Endothelial cell of umbilical vein (primary cell): ENCODE results near the gene BOD1L1. TPM values are rescaled to one million over a fixed set of nuclear protein-coding genes. Genes with fewer than 3 reads are reported as not detected.

ENCODE experiments used
- BruUV-seq: library from RNA; stranded (reverse); fragments of 400-500 nt; replicated peaks from 2 replicates; lab custom pipeline; 2021; lab: Mats Ljungman, UMichigan
- CTCF ChIA-PET: fragments of 300-600, 350-600 bp; sonication (Branson Sonifier 250); formaldehyde crosslinking; loops from one replicate; lab custom pipeline; 2021; ENCODE audit warnings: antibody characterized with exemption, inconsistent platforms; lab: Charles Lee
- POLR2A ChIA-PET: fragments of 300-600, 350-600 bp; sonication (Branson Sonifier 250); formaldehyde crosslinking; loops from one replicate; lab custom pipeline; 2021; ENCODE audit warnings: antibody characterized with exemption, inconsistent platforms; lab: Charles Lee
- DNase-seq: peaks from one replicate; pipeline ENCODE4 v3.0.0-alpha.2; 2011; ENCODE audit warnings: low read depth, low spot score
- FAIRE-seq: peaks from 2 replicates; lab custom pipeline; 2011; peaks lifted over from hg19 to GRCh38; lab: Jason Lieb, UNC
- H2AFZ ChIP-seq: 2 replicates; pipeline ENCODE4 v1.6.0; 2012; ENCODE audit warnings: low read depth, low read length, control low read depth, inconsistent platforms
- H3K27ac ChIP-seq: 2 replicates; pipeline ENCODE4 v1.5.1; 2011; ENCODE audit warnings: low read depth, mild to moderate bottlenecking, control low read depth, low read length, moderate library complexity; ENCODE audit not compliant: insufficient read depth
- H3K27me3 ChIP-seq, 2 experiments: 2 replicates each; pipeline versions ENCODE4 v1.6.0 to v1.6.1; 2011; ENCODE audit warnings: low read length in 2 of 2, mixed read lengths in 1 of 2; ENCODE audit not compliant: control insufficient read depth in 2 of 2, insufficient read depth in 2 of 2
- H3K36me3 ChIP-seq, 2 experiments: 2 replicates in 1 of 2; 3 replicates in 1 of 2; pipeline ENCODE4 v1.5.1; 2011; ENCODE audit warnings: low read length in 2 of 2, mild to moderate bottlenecking in 1 of 2, moderate library complexity in 1 of 2; ENCODE audit not compliant: control insufficient read depth in 2 of 2, insufficient read depth in 2 of 2; ENCODE audit errors: extremely low read depth in 1 of 2
- H3K4me1 ChIP-seq: 3 replicates; pipeline ENCODE4 v1.5.1; 2011; ENCODE audit warnings: mild to moderate bottlenecking, low read length; ENCODE audit not compliant: control insufficient read depth, insufficient read depth; ENCODE audit errors: extremely low read depth
- H3K4me2 ChIP-seq: 2 replicates; pipeline ENCODE4 v1.6.1; 2011; ENCODE audit warnings: low read length, control low read depth, mixed read lengths; ENCODE audit not compliant: insufficient read depth
- H3K4me3 ChIP-seq, 3 experiments: fragments of 200-600 bp in 1 of 3; sonication (generic), shearing (Covaris generic) in 1 of 3; replicated peaks in 1 of 3; 2 replicates each; pipeline ENCODE4 v1.5.1; 2011 to 2016; ENCODE audit warnings: control low read depth in 3 of 3, low read length in 3 of 3, mild to moderate bottlenecking in 2 of 3, inconsistent platforms in 1 of 3, low read depth in 1 of 3, moderate library complexity in 1 of 3; ENCODE audit not compliant: insufficient read depth in 1 of 3
- H3K79me2 ChIP-seq: 2 replicates; pipeline ENCODE4 v1.6.0; 2012; ENCODE audit warnings: low read length, inconsistent platforms; ENCODE audit not compliant: control insufficient read depth, insufficient read depth
- H3K9ac ChIP-seq: replicated peaks from 2 replicates; pipeline ENCODE3; 2011; ENCODE audit warnings: low read length, control low read depth; ENCODE audit not compliant: insufficient read depth; ENCODE audit errors: extremely low read depth
- H3K9me1 ChIP-seq: replicated peaks from 3 replicates; pipeline ENCODE4 v1.6.0; 2011; ENCODE audit warnings: mild to moderate bottlenecking, low read length; ENCODE audit not compliant: control insufficient read depth, insufficient read depth; ENCODE audit errors: extremely low read depth
- H3K9me3 ChIP-seq: replicated peaks from 2 replicates; pipeline ENCODE4 v1.5.1; 2012; ENCODE audit warnings: low read length, inconsistent platforms; ENCODE audit not compliant: control insufficient read depth, insufficient read depth
- H4K20me1 ChIP-seq: replicated peaks from 2 replicates; pipeline ENCODE3; 2011; ENCODE audit warnings: mild to moderate bottlenecking, low read length; ENCODE audit not compliant: control insufficient read depth, insufficient read depth; ENCODE audit errors: extremely low read depth
- CTCF ChIP-seq, 2 donors: IDR thresholded peaks; 1 replicate in 1 of 2; 2 replicates in 1 of 2; pipeline ENCODE4 v1.5.1; 2011; ENCODE audit warnings: low read length in 2 of 2, mild to moderate bottlenecking in 2 of 2, moderate library complexity in 2 of 2, control low read depth in 1 of 2, inconsistent platforms in 1 of 2, low read depth in 1 of 2; ENCODE audit not compliant: insufficient read depth in 1 of 2; ENCODE audit errors: extremely low read depth in 1 of 2
- EZH2 ChIP-seq: IDR thresholded peaks from 2 replicates; pipeline ENCODE4 v1.6.1; 2012; ENCODE audit warnings: borderline replicate concordance, low read depth, mild to moderate bottlenecking, moderate library complexity, low read length, inconsistent platforms; ENCODE audit not compliant: severe bottlenecking
- FOS ChIP-seq: IDR thresholded peaks from 2 replicates; pipeline ENCODE4 v1.6.1; 2011; ENCODE audit warnings: mild to moderate bottlenecking, low read length, moderate library complexity, borderline replicate concordance; ENCODE audit not compliant: insufficient read depth
- GATA2 ChIP-seq: IDR thresholded peaks from 2 replicates; pipeline ENCODE4 v1.7.0; 2011; ENCODE audit warnings: low read depth, mild to moderate bottlenecking, moderate library complexity, mixed read lengths, low read length; ENCODE audit not compliant: insufficient read length, insufficient read depth
- JUN ChIP-seq: IDR thresholded peaks from 2 replicates; pipeline ENCODE4 v1.6.1; 2011; ENCODE audit warnings: borderline replicate concordance, low read depth; ENCODE audit not compliant: insufficient read length, insufficient read depth
- MAX ChIP-seq: IDR thresholded peaks from 2 replicates; pipeline ENCODE4 v1.6.1; 2011; ENCODE audit not compliant: insufficient read depth, insufficient read length
- MYC ChIP-seq: IDR thresholded peaks from one replicate; pipeline ENCODE4 v1.6.1; 2011; ENCODE audit warnings: mild to moderate bottlenecking, low read depth, low read length
- POLR2A ChIP-seq: IDR thresholded peaks from 2 replicates; pipeline ENCODE4 v1.6.1; 2012; ENCODE audit warnings: low read depth, mild to moderate bottlenecking, control low read depth, low read length
- POLR2AphosphoS5 ChIP-seq: IDR thresholded peaks from 2 replicates; pipeline ENCODE4 v1.6.1; 2012; ENCODE audit warnings: low read depth, mild to moderate bottlenecking, control low read depth, low read length, moderate library complexity; ENCODE audit not compliant: insufficient read depth
- dilution Hi-C: fragments of 300-500 bp; cut with MboI; formaldehyde crosslinking; loops from one replicate; pipeline ENCODE4 v1.15.0; 2019; ENCODE audit warnings: low sequenced_read_pairs; ENCODE audit not compliant: extremely low pct_ligation_motif_present
- intact Hi-C: fragments of 100-400 bp; cut with micrococcal nuclease; formaldehyde crosslinking; loops from one replicate; pipeline ENCODE4 v1.10.0; 2022
- polyA plus RNA-seq, 4 experiments: library from polyadenylated mRNA; depleted of rRNA in 3 of 4; stranded (reverse) in 3 of 4; unstranded in 1 of 4; fragments of >200 nt; gene quantifications; 2 replicates each; pipeline versions ENCODE4 v1.2.1 to v1.2.3, GENCODE V29; 2011 to 2012; ENCODE audit warnings: missing spikeins in 1 of 4
- total RNA-seq: library from RNA; stranded (reverse); gene quantifications from 2 replicates; pipeline ENCODE4 v1.2.3, GENCODE V29; 2021

The BOD1L1 gene
- total and polyA plus RNA-seq, 2 donors (not counting 3 experiments of a cell fraction or from before 2014, with no cell fraction given), result 5.2 to 31.2 TPM

GRCh38 chr4:13559413-13559812, 68.1 kb downstream of the BOD1L1 start:
- dilution Hi-C loops (no loop called here), intact Hi-C loops (no loop called here)
- Histone ChIP-seq H3K4me2 (no peak overlapping the region), H3K4me3 (no peak overlapping the region), H3K36me3 (no peaks in the 10 kb centered on the region), H3K9me3 (no peaks in the 10 kb centered on the region), H4K20me1 (no peaks in the 10 kb centered on the region), H3K27ac (no peak overlapping the region), H3K9ac (no peak overlapping the region), H2AFZ (no peak overlapping the region), H3K79me2 (no peaks in the 10 kb centered on the region), H3K9me1 (no peaks in the 10 kb centered on the region), H3K4me1 (peaks cover 6% of the 10 kb centered on the region), H3K27me3 (no peaks in the 10 kb centered on the region)
- no TSS peak for BruUV-seq
- ChIA-PET CTCF (no interaction called here), POLR2A (no interaction called here)
- TF ChIP-seq GATA2 (peak; percentile 29), MAX (no peak)
- DNase-seq (no peak), FAIRE-seq (peak; percentile 70)

DNA sequence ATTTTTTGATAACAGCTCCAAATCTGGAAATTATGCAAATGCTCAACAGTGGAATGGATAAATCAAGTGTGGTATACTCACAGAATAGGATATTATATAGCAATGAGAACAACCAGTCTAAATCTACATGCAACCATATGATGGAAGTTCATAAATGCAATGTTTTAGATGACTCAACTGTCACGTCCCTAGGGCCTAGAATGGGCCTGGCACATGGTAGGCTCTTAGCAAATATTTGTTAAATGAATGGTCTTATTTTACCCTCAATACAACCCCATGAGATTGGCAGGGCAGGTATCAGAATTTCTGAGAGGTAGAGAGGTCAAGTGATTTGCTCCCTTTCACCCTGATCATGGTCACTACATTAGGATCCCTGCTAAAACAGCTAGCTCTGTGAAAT, 68.6 kb downstream of the BOD1L1 start:
- Histone ChIP-seq H3K9me3 (no peaks in the 10 kb centered on the region), H3K36me3 (no peaks in the 10 kb centered on the region), H3K4me1 (peaks cover 6% of the 10 kb centered on the region), H2AFZ (no peak overlapping the region), H3K9me1 (no peaks in the 10 kb centered on the region), H3K4me2 (no peak overlapping the region), H4K20me1 (no peaks in the 10 kb centered on the region), H3K79me2 (no peaks in the 10 kb centered on the region), H3K27me3 (no peaks in the 10 kb centered on the region), H3K27ac (no peak overlapping the region), H3K4me3 (no peak overlapping the region), H3K9ac (no peak overlapping the region)
- dilution Hi-C loops (no loop called here), intact Hi-C loops (no loop called here)
- DNase-seq (no peak), FAIRE-seq (no peak)
- TF ChIP-seq GATA2, result no peak
- TF ChIP-seq MAX, result no peak
- no peak for TF ChIP-seq CTCF (IDR thresholded peaks at IDR 0.05; ENCODE audit: extremely low read depth in 1 of 2, insufficient read depth in 1 of 2, low read depth in 1 of 2, low read length in 2 of 2)
- TF ChIP-seq JUN, result no peak
- no peak for TF ChIP-seq POLR2A
- TF ChIP-seq MYC, result no peak
- TF ChIP-seq EZH2, result no peak
- TF ChIP-seq FOS, result no peak
- no peak for TF ChIP-seq POLR2AphosphoS5
- POLR2A ChIA-PET, result no interaction called here
- BruUV-seq, result no TSS peak
- CTCF ChIA-PET, result no interaction called here
